K562 (cell line): Measurements from ENCODE around the gene NSDHL. TPM values are rescaled to one million over a fixed set of nuclear protein-coding genes. Genes with fewer than 3 reads are reported as not detected.

ENCODE experiments used
- ATAC-seq: fragments of 200-7000 bp; cut with Tn5 transposase; 3 replicates; pipeline ENCODE4 v1.9.1; 2020; ENCODE audit warnings: moderate library complexity
- BruUV-seq: library from RNA; stranded (reverse); fragments of 400-500 nt; replicated peaks from 2 replicates; lab custom pipeline; 2021; lab: Mats Ljungman, UMichigan
- CTCF ChIA-PET: fragments of 300-600 bp; formaldehyde crosslinking; extraction: SDS; loops from one replicate; lab custom pipeline; 2021; ENCODE audit warnings: low intra/inter-chr PET ratio; lab: Yijun Ruan, JAX
- POLR2A ChIA-PET: fragments of 300-600, 350-650 bp; sonication (Branson Sonifier 250); formaldehyde crosslinking; extraction: SDS; loops from one replicate; lab custom pipeline; 2021; ENCODE audit warnings: antibody characterized with exemption, inconsistent platforms; lab: Yijun Ruan, JAX
- DNase-seq, 4 experiments: peaks; one replicate each; pipeline versions ENCODE4 v3.0.0 to v3.0.0-alpha.2; 2011 to 2018; ENCODE audit warnings: low spot score in 3 of 4, mixed read lengths in 3 of 4; ENCODE audit errors: extremely low read depth in 1 of 4
- FAIRE-seq: peaks from 2 replicates; lab custom pipeline; 2011; peaks lifted over from hg19 to GRCh38; lab: Jason Lieb, UNC
- H2AFZ ChIP-seq: 2 replicates; pipeline ENCODE4 v1.6.0; 2011; ENCODE audit warnings: low read depth, low read length, control low read depth, inconsistent platforms
- H3K27ac ChIP-seq: fragments of 200-600 bp; 3 replicates; pipeline ENCODE4 v1.8.0; 2011; ENCODE audit warnings: low read depth, mild to moderate bottlenecking, control low read depth, inconsistent platforms, low read length, moderate library complexity, mixed read lengths; ENCODE audit errors: extremely low read depth
- H3K27me3 ChIP-seq, 2 experiments: fragments of 300-600 bp in 1 of 2; 2 replicates in 1 of 2; 3 replicates in 1 of 2; pipeline versions ENCODE4 v1.6.0 to v1.8.0; 2011; ENCODE audit warnings: inconsistent platforms in 2 of 2, low read length in 2 of 2, mild to moderate bottlenecking in 1 of 2, mixed read lengths in 1 of 2, moderate library complexity in 1 of 2; ENCODE audit not compliant: control insufficient read depth in 2 of 2, insufficient read depth in 2 of 2
- H3K36me3 ChIP-seq: fragments of 300-600 bp; 3 replicates; pipeline ENCODE4 v1.8.0; 2011; ENCODE audit warnings: mild to moderate bottlenecking, low read length, inconsistent platforms; ENCODE audit not compliant: control insufficient read depth, insufficient read depth
- H3K4me1 ChIP-seq, 2 experiments: fragments of 200-600 bp in 1 of 2; replicated peaks in 1 of 2; 2 replicates in 1 of 2; 3 replicates in 1 of 2; pipeline versions ENCODE4 v1.5.1 to v1.8.0; 2011; ENCODE audit warnings: inconsistent platforms in 2 of 2, low read length in 2 of 2, mild to moderate bottlenecking in 1 of 2, mixed read lengths in 1 of 2, moderate library complexity in 1 of 2; ENCODE audit not compliant: control insufficient read depth in 2 of 2, insufficient read depth in 2 of 2
- H3K4me2 ChIP-seq: 2 replicates; pipeline ENCODE4 v1.6.1; 2011; ENCODE audit warnings: low read length, control low read depth, inconsistent platforms, mixed read lengths; ENCODE audit not compliant: insufficient read depth
- H3K4me3 ChIP-seq: fragments of 200-600 bp; sonication (generic), shearing (Covaris generic); 2 replicates; pipeline ENCODE4 v1.5.1; 2016; ENCODE audit warnings: control low read depth, inconsistent platforms
- H3K79me2 ChIP-seq: fragments of 200-600 bp; 3 replicates; pipeline ENCODE4 v1.8.0; 2011; ENCODE audit warnings: low read length, inconsistent platforms; ENCODE audit not compliant: control insufficient read depth, insufficient read depth
- H3K9ac ChIP-seq, 2 experiments: 2 replicates each; pipeline versions ENCODE4 v1.6.0 to v1.6.1; 2011; ENCODE audit warnings: low read depth in 2 of 2, low read length in 2 of 2, control low read depth in 1 of 2, inconsistent platforms in 1 of 2, mild to moderate bottlenecking in 1 of 2, mixed read lengths in 1 of 2; ENCODE audit not compliant: insufficient read depth in 1 of 2
- H3K9me1 ChIP-seq: one replicate; pipeline ENCODE4 v1.6.0; 2011; ENCODE audit warnings: inconsistent platforms, mild to moderate bottlenecking, low read length, moderate library complexity; ENCODE audit not compliant: control insufficient read depth, insufficient read depth
- H3K9me3 ChIP-seq: replicated peaks from 2 replicates; pipeline ENCODE4 v1.5.1; 2011; ENCODE audit warnings: low read depth, low read length, inconsistent platforms; ENCODE audit not compliant: control insufficient read depth, insufficient read depth
- H4K20me1 ChIP-seq: replicated peaks from 2 replicates; pipeline ENCODE4 v1.6.1; 2011; ENCODE audit warnings: low read length, inconsistent platforms, mixed read lengths; ENCODE audit not compliant: control insufficient read depth, insufficient read depth
- FOXA3 ChIP-seq, 2 experiments: fragments of 450-650 bp in 1 of 2; sonication (generic) in 1 of 2; formaldehyde crosslinking; IDR thresholded peaks in 1 of 2; conservative IDR thresholded peaks in 1 of 2; 2 replicates each; pipeline versions ENCODE4 v1.4.0 to v1.8.0; 2020 to 2022; ENCODE audit warnings: mild to moderate bottlenecking in 2 of 2, missing genetic modification reagents in 1 of 2
- SNRNP70 ChIP-seq: fragments of 200-400 bp; formaldehyde crosslinking; optimal IDR thresholded peaks from 2 replicates; pipeline ENCODE3; 2017; ENCODE audit warnings: low read depth, low read length
- WGBS: fragments of 100-300 bp; shearing (Covaris generic); methylation state at CpG from one replicate; pipeline ENCODE4 v1.1.6; 2016; ENCODE audit warnings: low coverage, mixed read lengths; ENCODE audit not compliant: insufficient coverage; ENCODE audit errors: missing lambda C conversion rate; 5-methylcytosine and 5-hydroxymethylcytosine counted together
- in situ Hi-C: fragments of 300-500 bp; cut with MboI; formaldehyde crosslinking; loops from 4 replicates; pipeline ENCODE4 v1.15.0; 2018; ENCODE audit warnings: inconsistent platforms, mixed read lengths
- intact Hi-C: fragments of 100-400 bp; cut with micrococcal nuclease; formaldehyde crosslinking; loops from 2 replicates; pipeline ENCODE4 v1.14.2; 2022
- polyA plus RNA-seq, 8 experiments: library from polyadenylated mRNA; depleted of rRNA in 4 of 8; stranded (reverse) in 5 of 8; unstranded in 3 of 8; fragments of >200 nt; fragmentation: Nextera tagmentation in 2 of 8; fragmentation: Illumina TruSeq in 1 of 8; extraction: Ambion mirVana in 2 of 8; extraction: Trizol in 1 of 8; gene quantifications; 2 replicates each; pipeline versions ENCODE4 v1.2.1 to v1.2.3, GENCODE V29; 2011 to 2014; ENCODE audit warnings: inconsistent platforms in 1 of 8, missing spikeins in 1 of 8
- total RNA-seq, 7 experiments: library from RNA; depleted of rRNA in 6 of 7; stranded (reverse); fragments of >200 nt in 6 of 7; fragmentation: Illumina TruSeq in 2 of 7; extraction: Trizol in 2 of 7; gene quantifications; 2 replicates each; pipeline versions ENCODE4 v1.2.1 to v1.2.3, GENCODE V29; 2011 to 2021; ENCODE audit warnings: low replicate concordance in 1 of 7
- TF ChIP-seq, protein P1 (sequence below): sonication (generic); formaldehyde crosslinking; IDR thresholded peaks from 2 replicates; pipeline ENCODE4 v1.8.0; 2023; ENCODE audit warnings: missing genetic modification reagents, mild to moderate bottlenecking, borderline replicate concordance
- TF ChIP-seq, protein P2 (sequence below): IDR thresholded peaks from 2 replicates; pipeline ENCODE4 v1.6.1; 2014; ENCODE audit warnings: antibody characterized with exemption

NSDHL gene
- total and polyA plus RNA-seq, 9 of the 15 experiments (the other 6 are each of a cell fraction or from before 2014, with no cell fraction given), result 22.5 to 63.4 (median 40.8) TPM

DNA sequence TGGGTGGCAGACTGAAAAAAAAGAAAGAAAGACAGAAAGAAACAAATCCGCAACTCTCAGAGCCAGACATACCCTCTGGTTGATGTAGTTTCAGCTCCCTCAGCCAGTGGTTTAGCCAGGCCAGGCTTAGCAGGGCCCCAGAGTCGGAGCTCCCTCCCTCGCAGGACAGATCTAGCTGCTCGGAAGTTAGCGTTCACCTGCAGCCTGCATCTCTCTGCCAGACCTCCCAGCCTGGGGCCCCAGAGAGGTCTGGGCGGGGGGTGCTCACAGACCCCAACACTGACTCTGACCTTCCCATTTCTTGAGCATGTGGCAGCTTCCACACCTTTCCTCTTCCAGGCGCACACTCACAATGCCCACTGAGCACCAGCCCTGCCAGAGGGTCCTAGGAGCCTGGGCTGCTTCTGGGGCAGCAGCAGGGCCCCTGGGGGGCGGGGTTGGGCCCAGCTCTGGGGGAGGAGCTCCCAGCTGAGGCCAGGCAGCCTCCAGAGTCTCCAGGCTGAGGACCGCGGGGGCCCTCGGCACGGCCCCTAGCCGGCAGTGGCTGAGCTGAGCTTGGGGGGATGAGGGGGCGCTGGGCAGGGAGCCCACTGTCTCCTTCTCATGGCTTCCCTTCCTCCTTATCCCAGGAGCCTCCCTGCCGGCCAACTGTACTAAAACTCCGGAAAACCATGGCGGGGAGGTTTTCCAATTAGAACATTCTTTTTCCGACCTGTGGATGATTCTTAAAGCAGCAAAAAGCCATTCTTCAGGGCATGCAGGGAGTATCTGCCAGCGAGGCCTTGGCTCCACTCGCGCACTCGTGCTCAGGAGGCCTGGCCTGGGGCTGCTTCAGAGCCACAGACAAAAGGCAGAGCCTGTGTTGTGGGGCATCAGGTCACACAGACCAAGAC is 62.4 kb downstream of the NSDHL start:
- no peaks in the 10 kb centered on the region for H3K9me3 ChIP-seq
- no peak overlapping the region for H2AFZ ChIP-seq
- H3K27me3 ChIP-seq, result peaks cover 17 to 76% of the 10 kb centered on the region in 2 experiments; a peak in 4 of 5 replicates
- intact Hi-C loops, result no loop called here
- FAIRE-seq, result no peak
- peak overlapping the region in 1 of 2 experiments; percentile 45; a peak in 1 of 4 replicates for H3K9ac ChIP-seq
- TF ChIP-seq, protein P1, sequence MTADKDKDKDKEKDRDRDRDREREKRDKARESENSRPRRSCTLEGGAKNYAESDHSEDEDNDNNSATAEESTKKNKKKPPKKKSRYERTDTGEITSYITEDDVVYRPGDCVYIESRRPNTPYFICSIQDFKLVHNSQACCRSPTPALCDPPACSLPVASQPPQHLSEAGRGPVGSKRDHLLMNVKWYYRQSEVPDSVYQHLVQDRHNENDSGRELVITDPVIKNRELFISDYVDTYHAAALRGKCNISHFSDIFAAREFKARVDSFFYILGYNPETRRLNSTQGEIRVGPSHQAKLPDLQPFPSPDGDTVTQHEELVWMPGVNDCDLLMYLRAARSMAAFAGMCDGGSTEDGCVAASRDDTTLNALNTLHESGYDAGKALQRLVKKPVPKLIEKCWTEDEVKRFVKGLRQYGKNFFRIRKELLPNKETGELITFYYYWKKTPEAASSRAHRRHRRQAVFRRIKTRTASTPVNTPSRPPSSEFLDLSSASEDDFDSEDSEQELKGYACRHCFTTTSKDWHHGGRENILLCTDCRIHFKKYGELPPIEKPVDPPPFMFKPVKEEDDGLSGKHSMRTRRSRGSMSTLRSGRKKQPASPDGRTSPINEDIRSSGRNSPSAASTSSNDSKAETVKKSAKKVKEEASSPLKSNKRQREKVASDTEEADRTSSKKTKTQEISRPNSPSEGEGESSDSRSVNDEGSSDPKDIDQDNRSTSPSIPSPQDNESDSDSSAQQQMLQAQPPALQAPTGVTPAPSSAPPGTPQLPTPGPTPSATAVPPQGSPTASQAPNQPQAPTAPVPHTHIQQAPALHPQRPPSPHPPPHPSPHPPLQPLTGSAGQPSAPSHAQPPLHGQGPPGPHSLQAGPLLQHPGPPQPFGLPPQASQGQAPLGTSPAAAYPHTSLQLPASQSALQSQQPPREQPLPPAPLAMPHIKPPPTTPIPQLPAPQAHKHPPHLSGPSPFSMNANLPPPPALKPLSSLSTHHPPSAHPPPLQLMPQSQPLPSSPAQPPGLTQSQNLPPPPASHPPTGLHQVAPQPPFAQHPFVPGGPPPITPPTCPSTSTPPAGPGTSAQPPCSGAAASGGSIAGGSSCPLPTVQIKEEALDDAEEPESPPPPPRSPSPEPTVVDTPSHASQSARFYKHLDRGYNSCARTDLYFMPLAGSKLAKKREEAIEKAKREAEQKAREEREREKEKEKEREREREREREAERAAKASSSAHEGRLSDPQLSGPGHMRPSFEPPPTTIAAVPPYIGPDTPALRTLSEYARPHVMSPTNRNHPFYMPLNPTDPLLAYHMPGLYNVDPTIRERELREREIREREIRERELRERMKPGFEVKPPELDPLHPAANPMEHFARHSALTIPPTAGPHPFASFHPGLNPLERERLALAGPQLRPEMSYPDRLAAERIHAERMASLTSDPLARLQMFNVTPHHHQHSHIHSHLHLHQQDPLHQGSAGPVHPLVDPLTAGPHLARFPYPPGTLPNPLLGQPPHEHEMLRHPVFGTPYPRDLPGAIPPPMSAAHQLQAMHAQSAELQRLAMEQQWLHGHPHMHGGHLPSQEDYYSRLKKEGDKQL (CRISPR knock-in tag), result no peak
- TF ChIP-seq SNRNP70 (no peak), FOXA3 (CRISPR knock-in tag; conservative IDR thresholded peaks at IDR 0.05 in 1 of 2, IDR thresholded peaks at IDR 0.05 in 1 of 2) (no peak)
- TF ChIP-seq, protein P2, sequence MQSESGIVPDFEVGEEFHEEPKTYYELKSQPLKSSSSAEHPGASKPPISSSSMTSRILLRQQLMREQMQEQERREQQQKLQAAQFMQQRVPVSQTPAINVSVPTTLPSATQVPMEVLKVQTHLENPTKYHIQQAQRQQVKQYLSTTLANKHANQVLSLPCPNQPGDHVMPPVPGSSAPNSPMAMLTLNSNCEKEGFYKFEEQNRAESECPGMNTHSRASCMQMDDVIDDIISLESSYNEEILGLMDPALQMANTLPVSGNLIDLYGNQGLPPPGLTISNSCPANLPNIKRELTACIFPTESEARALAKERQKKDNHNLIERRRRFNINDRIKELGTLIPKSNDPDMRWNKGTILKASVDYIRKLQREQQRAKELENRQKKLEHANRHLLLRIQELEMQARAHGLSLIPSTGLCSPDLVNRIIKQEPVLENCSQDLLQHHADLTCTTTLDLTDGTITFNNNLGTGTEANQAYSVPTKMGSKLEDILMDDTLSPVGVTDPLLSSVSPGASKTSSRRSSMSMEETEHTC, result no peak
- TF ChIP-seq, all 486 proteins: peak for 0
- Histone ChIP-seq H3K9me1 (no peaks in the 10 kb centered on the region), H3K4me3 (no peak overlapping the region), H3K4me1 (peaks cover 0 to 16% of the 10 kb centered on the region in 2 experiments; a peak in 2 of 5 replicates), H3K4me2 (no peak overlapping the region), H3K79me2 (no peaks in the 10 kb centered on the region), H3K36me3 (no peaks in the 10 kb centered on the region), H4K20me1 (peaks cover 2% of the 10 kb centered on the region; the same call in 1 of the 2 replicates), H3K27ac (no peak overlapping the region)
- no TSS peak for BruUV-seq
- peak in 2 of 4 experiments; percentile 21 for DNase-seq
- ChIA-PET POLR2A (interaction anchor here (0.6 to 1.2 kb wide), 3 partner anchors 9 to 82 kb away, joined by 3 to 4 read pairs (median 4); no protein-coding TSS in a partner anchor), CTCF (no interaction called here)
- in situ Hi-C loops, result no loop called here
- ATAC-seq, result peak; percentile 35; the same call in 1 of the 3 replicates
- WGBS, result 3% methylated on average over 19 of the region's 22 CpGs
